Cerebellar nuclear complex (tissue), 1 donor: ENCODE results near the gene HEPHL1.
"Not testable (repeated sequence)": the region's sequence is repeated elsewhere in the genome, so short reads cannot be mapped to it uniquely, and the experiment has no call there.

Experiments
- DNase-seq, 2 experiments: peaks; one replicate each; lab custom pipeline; 2025; lab: John Stamatoyannopoulos, UW

The HEPHL1 gene

GRCh38 chr11:94150056-94150455, 128.9 kb downstream of the HEPHL1 start:
- no peak for DNase-seq

- no peak for DNase-seq
Observed at GRCh38 chr11:94150704-94151685, 129.8 kb downstream of the HEPHL1 start.

DNA sequence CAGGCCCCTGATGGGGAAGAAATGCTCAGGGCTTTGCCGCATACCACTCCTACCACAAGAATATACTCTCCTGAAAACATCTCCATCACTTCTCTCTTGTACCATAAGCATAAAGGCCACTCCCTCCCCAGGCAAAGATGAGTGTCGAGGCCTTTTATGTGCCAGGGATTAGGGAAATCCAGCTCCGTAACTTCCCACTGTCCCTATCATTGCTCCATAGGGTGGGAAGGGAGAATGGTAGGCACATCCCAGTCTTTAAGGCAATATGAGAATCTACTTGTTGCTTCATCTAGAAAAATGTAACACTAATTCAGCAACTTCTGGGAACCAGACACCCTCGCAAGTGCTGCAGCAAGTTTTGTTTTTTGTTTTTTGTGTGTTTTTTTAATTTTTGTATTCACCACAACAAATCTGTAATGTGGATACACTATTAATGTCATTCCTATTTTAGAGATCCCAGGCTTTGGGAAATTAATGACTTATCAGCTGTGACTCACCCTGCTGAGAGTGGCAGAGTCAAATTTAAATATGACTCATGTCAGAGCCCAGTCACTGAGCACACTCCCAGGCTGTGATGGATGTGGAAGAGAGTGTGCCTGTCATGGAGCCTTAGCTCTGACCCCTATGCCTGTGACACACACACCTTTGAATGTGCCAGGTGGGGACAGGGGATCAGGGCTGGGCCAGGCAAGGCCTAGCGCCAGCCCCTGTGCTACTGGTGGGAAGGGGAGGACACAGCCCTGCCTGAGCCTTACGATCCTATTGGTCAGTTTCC, 130.9 kb downstream of the HEPHL1 start:
- no peak for DNase-seq

- DNase-seq, result no peak
Observed at GRCh38 chr11:94152678-94153065, 131.5 kb downstream of the HEPHL1 start.

DNA sequence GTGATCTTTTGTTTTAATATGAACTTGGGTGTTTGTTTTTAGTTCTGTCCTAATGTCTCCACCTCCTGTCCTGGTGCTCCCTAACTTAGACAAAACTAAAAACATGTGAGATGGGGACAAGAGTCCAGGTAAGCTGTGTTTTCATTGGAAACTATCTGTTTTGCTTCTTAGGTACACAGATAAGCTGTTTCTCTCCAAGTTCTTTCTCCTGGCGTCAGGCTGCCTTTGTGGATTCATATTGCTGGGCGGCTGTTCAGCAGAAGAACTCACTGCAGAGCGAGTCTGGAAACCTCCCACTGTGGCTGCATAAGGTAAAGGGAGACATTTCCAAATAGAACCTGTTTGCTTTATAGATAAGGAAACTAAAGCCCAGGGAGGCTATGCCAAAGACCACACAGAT, 132.2 kb downstream of the HEPHL1 start:
- DNase-seq, result no peak

- DNase-seq, result no peak
Observed at GRCh38 chr11:94154095-94154856, 133.1 kb downstream of the HEPHL1 start.

GRCh38 chr11:94157339-94157738, 136.2 kb downstream of the HEPHL1 start:
- not testable (repeated sequence) for DNase-seq
